ENCODE data around the gene RETREG2. TPM values are rescaled to one million over a fixed set of nuclear protein-coding genes. Genes with fewer than 3 reads are reported as not detected.

RETREG2 gene
- total and polyA plus RNA-seq, 2 of the 4 experiments (the other 2 are of a cell fraction): 45.2 to 51.1 TPM

DNA sequence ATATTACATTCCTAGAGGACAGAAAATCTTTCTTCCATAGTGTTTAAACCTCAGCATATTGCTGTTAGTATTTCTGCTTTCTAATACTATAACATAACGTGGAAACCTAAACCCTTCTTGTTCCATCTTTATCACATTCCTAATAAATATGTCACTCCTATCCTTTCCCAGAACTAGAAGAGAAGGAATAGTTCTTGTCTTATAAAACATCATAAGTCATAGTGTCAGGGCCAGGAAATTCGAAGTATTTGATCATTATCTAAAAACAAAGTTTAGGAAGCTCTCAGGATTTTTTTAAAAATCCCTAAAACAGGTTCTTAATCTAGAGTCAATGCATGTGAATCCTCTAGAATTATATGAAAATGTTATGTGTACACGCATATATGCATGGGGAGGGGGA, 19.5 kb upstream of the RETREG2 start:
- TF ChIP-seq RCOR1 (IDR thresholded peaks at IDR 0.05; ENCODE audit: insufficient replicate concordance, low read length): no peak
- TF ChIP-seq CHD1 (IDR thresholded peaks at IDR 0.05; ENCODE audit: low read depth, low read length): no peak
- TF ChIP-seq FOS (IDR thresholded peaks at IDR 0.05; ENCODE audit: low read depth, low read length): no peak
- TF ChIP-seq, protein P1, sequence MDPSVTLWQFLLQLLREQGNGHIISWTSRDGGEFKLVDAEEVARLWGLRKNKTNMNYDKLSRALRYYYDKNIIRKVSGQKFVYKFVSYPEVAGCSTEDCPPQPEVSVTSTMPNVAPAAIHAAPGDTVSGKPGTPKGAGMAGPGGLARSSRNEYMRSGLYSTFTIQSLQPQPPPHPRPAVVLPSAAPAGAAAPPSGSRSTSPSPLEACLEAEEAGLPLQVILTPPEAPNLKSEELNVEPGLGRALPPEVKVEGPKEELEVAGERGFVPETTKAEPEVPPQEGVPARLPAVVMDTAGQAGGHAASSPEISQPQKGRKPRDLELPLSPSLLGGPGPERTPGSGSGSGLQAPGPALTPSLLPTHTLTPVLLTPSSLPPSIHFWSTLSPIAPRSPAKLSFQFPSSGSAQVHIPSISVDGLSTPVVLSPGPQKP (IDR thresholded peaks at IDR 0.05; ENCODE audit: borderline replicate concordance, low read depth, low read length): no peak
- no peak for TF ChIP-seq MAFK (IDR thresholded peaks at IDR 0.05; ENCODE audit: low read depth, low read length)
- no peak for TF ChIP-seq MXI1 (IDR thresholded peaks at IDR 0.05; ENCODE audit: borderline replicate concordance, low read depth, low read length)
- no peak for TF ChIP-seq SMC3 (IDR thresholded peaks at IDR 0.05; ENCODE audit: low read depth, low read length)
- no peak for TF ChIP-seq CEBPB (IDR thresholded peaks at IDR 0.05; ENCODE audit: low read depth, low read length)
- no peak for TF ChIP-seq NFE2L2 (IDR thresholded peaks at IDR 0.05; ENCODE audit: low read depth, low read length)
- no peak for TF ChIP-seq RAD21 (IDR thresholded peaks at IDR 0.05; ENCODE audit: low read length)
- no peak for TF ChIP-seq USF2 (IDR thresholded peaks at IDR 0.05; ENCODE audit: low read depth, low read length)
- TF ChIP-seq RFX5 (IDR thresholded peaks at IDR 0.05; ENCODE audit: low read depth, low read length): no peak
- TF ChIP-seq MAZ (IDR thresholded peaks at IDR 0.05; ENCODE audit: borderline replicate concordance, low read depth, low read length): no peak
- no peak for TF ChIP-seq BHLHE40 (IDR thresholded peaks at IDR 0.05; ENCODE audit: low read depth, low read length)
- no peak for TF ChIP-seq CTCF (conservative IDR thresholded peaks at IDR 0.05; ENCODE audit: low read depth, low read length)
- H3K9ac ChIP-seq (ENCODE audit: low read depth, low read length): no peak overlapping the region
- H2BK120ac ChIP-seq (ENCODE audit: low read depth, low read length): no peak overlapping the region
- no peak overlapping the region for H2AFZ ChIP-seq (replicated peaks; ENCODE audit: low read length, poor library complexity)
- H2AK9ac ChIP-seq (replicated peaks; ENCODE audit: low read depth, low read length, poor library complexity): no peak overlapping the region
- H3K27me3 ChIP-seq (ENCODE audit: control insufficient read depth, insufficient read depth, low read length): no peaks in the 10 kb centered on the region
- no peak overlapping the region for H2BK15ac ChIP-seq (ENCODE audit: low read depth, low read length)
- no peak overlapping the region for H3K14ac ChIP-seq (replicated peaks; ENCODE audit: low read depth, low read length)
- intact Hi-C loops (cut with micrococcal nuclease) (no loop called here), dilution Hi-C loops (cut with HindIII; ENCODE audit: low sequenced_read_pairs, unreplicated experiment) (no loop called here), in situ Hi-C loops (cut with MboI; ENCODE audit: low sequenced_read_pairs) (no loop called here)
- ChIA-PET CTCF (interaction anchor here (0.6 to 1.6 kb wide), 5 partner anchors 99 to 210 kb away, joined by 3 to 8 read pairs (median 3); no protein-coding TSS in a partner anchor), POLR2A (ENCODE audit: unreplicated experiment) (no interaction called here)
- no peak overlapping the region for H4K91ac ChIP-seq (ENCODE audit: insufficient read depth, low read depth, low read length)
- H3K79me1 ChIP-seq (ENCODE audit: low read depth in 1 of 2, low read length in 2 of 2): peaks cover 5 to 17% of the 10 kb centered on the region in 2 experiments; a peak in 2 of 4 replicates
- H3K18ac ChIP-seq (ENCODE audit: low read depth, low read length): no peak overlapping the region
- ATAC-seq (ENCODE audit: low read depth) (no peak), DNase-seq (peak; percentile 17)
- H3K9me1 ChIP-seq (ENCODE audit: insufficient read depth, low read length): no peaks in the 10 kb centered on the region; the same call in 1 of the 2 replicates
- H4K5ac ChIP-seq (ENCODE audit: low read depth, low read length): no peak overlapping the region
- no peak overlapping the region for H3K27ac ChIP-seq (ENCODE audit: insufficient read depth, low read length)
- H3K36me3 ChIP-seq (ENCODE audit: control insufficient read depth, insufficient read depth, low read length): 0 out of 2 replicates have a peak, but pooled peaks cover 3% of the 10 kb centered on the region
- peaks cover 3% of the 10 kb centered on the region; the same call in 1 of the 2 replicates for H3K4me1 ChIP-seq (ENCODE audit: control insufficient read depth, insufficient read depth, low read length)
- no peak overlapping the region for H4K8ac ChIP-seq (ENCODE audit: low read depth in 2 of 2, low read length in 2 of 2)
- H3K9me3 ChIP-seq (ENCODE audit: control insufficient read depth, insufficient read depth, low read length): no peaks in the 10 kb centered on the region
- no peak overlapping the region for H2BK5ac ChIP-seq (ENCODE audit: low read depth, low read length, poor library complexity, severe bottlenecking)
- WGBS, 2 experiments (ENCODE audit: extremely low coverage in 2 of 2, insufficient read length in 1 of 2): no CpG with 5 or more reads among the region's 3 CpGs
- H3K4me2 ChIP-seq (ENCODE audit: low read depth, low read length): no peak overlapping the region
- no TSS peak for BruUV-seq (replicated peaks)
- no peak overlapping the region for H3K23ac ChIP-seq (ENCODE audit: low read depth, low read length)
- H3K4ac ChIP-seq (ENCODE audit: low read depth, low read length): no peak overlapping the region
- H2AK5ac ChIP-seq (ENCODE audit: low read depth, low read length): no peak overlapping the region
- no peak overlapping the region for H2BK20ac ChIP-seq (ENCODE audit: low read depth, low read length)
- H4K20me1 ChIP-seq (ENCODE audit: insufficient read depth, low read length): no peaks in the 10 kb centered on the region
- H3K4me3 ChIP-seq (ENCODE audit: insufficient read depth, low read depth, low read length): no peak overlapping the region
- no peak overlapping the region for H3K56ac ChIP-seq (ENCODE audit: extremely low read depth, insufficient read depth, low read length)

Data from IMR-90 (cell line).